ENCODE measurements around the gene PPP2R5B. TPM values are rescaled to one million over a fixed set of nuclear protein-coding genes. Genes with fewer than 3 reads are reported as not detected.
A peak's percentile ranks its signal among the peaks of the same experiment; 100 is the strongest.

Gene PPP2R5B
- total RNA-seq, result 21.3 and 26.8 TPM in 2 replicates
- long read RNA-seq, partial matches to known transcripts, result 7 of 9 reads
- long read RNA-seq, other reads (novel, unspliced or antisense), result 2 of 9 reads

- Mint-ChIP-seq H3K27me3 (ENCODE audit: unreplicated experiment) (no peaks in the 10 kb centered on the region), H3K4me1 (ENCODE audit: unreplicated experiment) (peaks cover 25% of the 10 kb centered on the region), H3K9me3 (ENCODE audit: unreplicated experiment) (no peaks in the 10 kb centered on the region), H3K4me3 (ENCODE audit: unreplicated experiment) (peak within 1 kb of the TSS; percentile 95), H3K27ac (ENCODE audit: unreplicated experiment) (peak within 1 kb of the TSS; percentile 99), H3K36me3 (ENCODE audit: unreplicated experiment) (peaks cover 8% of the 10 kb centered on the region)
- peak; percentile 94 for DNase-seq (ENCODE audit: extremely low spot score, unreplicated experiment)
- no peak for TF ChIP-seq CTCF (IDR thresholded peaks at IDR 0.05)
Observed at GRCh38 chr11:64923944-64924909, at the start of gene PPP2R5B. Gene PPP2R5B (plus strand): TSS chr11:64924689. CDS start chr11:64925735, 1,046 bp downstream.

- no peaks in the 10 kb centered on the region for H3K9me3 Mint-ChIP-seq (ENCODE audit: unreplicated experiment)
Observed at GRCh38 chr11:64875369-64876228, 48.9 kb upstream of the PPP2R5B start.

GRCh38 chr11:64876229-64876750, 48.2 kb upstream of the PPP2R5B start:
- no peak for DNase-seq (ENCODE audit: extremely low spot score, unreplicated experiment)
- peak overlapping the region; percentile 87 for H3K27ac Mint-ChIP-seq (ENCODE audit: unreplicated experiment)
- peak overlapping the region; percentile 92 for H3K4me3 Mint-ChIP-seq (ENCODE audit: unreplicated experiment)
- peaks cover 47% of the 10 kb centered on the region for H3K4me1 Mint-ChIP-seq (ENCODE audit: unreplicated experiment)
- no peaks in the 10 kb centered on the region for H3K27me3 Mint-ChIP-seq (ENCODE audit: unreplicated experiment)
- H3K9me3 Mint-ChIP-seq (ENCODE audit: unreplicated experiment), result no peaks in the 10 kb centered on the region
- TF ChIP-seq CTCF (IDR thresholded peaks at IDR 0.05), result no peak
- peaks cover 10% of the 10 kb centered on the region for H3K36me3 Mint-ChIP-seq (ENCODE audit: unreplicated experiment)

More at GRCh38 chr11:64875369-64876228, 48.9 kb upstream of the PPP2R5B start:
- DNase-seq (ENCODE audit: extremely low spot score, unreplicated experiment), result no peak
- no peaks in the 10 kb centered on the region for H3K27me3 Mint-ChIP-seq (ENCODE audit: unreplicated experiment)
- peak overlapping the region; percentile 87 for H3K27ac Mint-ChIP-seq (ENCODE audit: unreplicated experiment)
- peaks cover 53% of the 10 kb centered on the region for H3K4me1 Mint-ChIP-seq (ENCODE audit: unreplicated experiment)
- H3K4me3 Mint-ChIP-seq (ENCODE audit: unreplicated experiment), result peak overlapping the region; percentile 92
- peaks cover 11% of the 10 kb centered on the region for H3K36me3 Mint-ChIP-seq (ENCODE audit: unreplicated experiment)
- no peak for TF ChIP-seq CTCF (IDR thresholded peaks at IDR 0.05)

GRCh38 chr11:64876835-64877341, 47.6 kb upstream of the PPP2R5B start:
- peaks cover 43% of the 10 kb centered on the region for H3K4me1 Mint-ChIP-seq (ENCODE audit: unreplicated experiment)
- DNase-seq (ENCODE audit: extremely low spot score, unreplicated experiment), result no peak

More at GRCh38 chr11:64876835-64877341, 47.6 kb upstream of the PPP2R5B start:
- H3K4me3 Mint-ChIP-seq (ENCODE audit: unreplicated experiment), result peak overlapping the region; percentile 92
- no peaks in the 10 kb centered on the region for H3K9me3 Mint-ChIP-seq (ENCODE audit: unreplicated experiment)
- H3K36me3 Mint-ChIP-seq (ENCODE audit: unreplicated experiment), result peaks cover 4% of the 10 kb centered on the region
- H3K27ac Mint-ChIP-seq (ENCODE audit: unreplicated experiment), result peak overlapping the region; percentile 87
- no peaks in the 10 kb centered on the region for H3K27me3 Mint-ChIP-seq (ENCODE audit: unreplicated experiment)
- TF ChIP-seq CTCF (IDR thresholded peaks at IDR 0.05), result no peak
